Coronary artery (tissue), 2 donors: ENCODE results near the gene ZNF594.
"Not testable (repeated sequence)": the region's sequence is repeated elsewhere in the genome, so short reads cannot be mapped to it uniquely, and the experiment has no call there.

Experiments
- DNase-seq: peaks from one replicate; pipeline ENCODE4 v3.0.0-alpha.2; 2017; ENCODE audit warnings: low spot score
- H3K27ac ChIP-seq, 2 donors: fragments of 200-600 bp; sonication (generic); one replicate each; pipeline ENCODE4 v1.5.1; 2016 to 2019
- H3K4me3 ChIP-seq: fragments of 200-600 bp; sonication (generic); 2 replicates; pipeline ENCODE4 v1.5.1; 2016; ENCODE audit warnings: mild to moderate bottlenecking, moderate library complexity
- CTCF ChIP-seq: fragments of 200-600 bp; sonication (generic); IDR thresholded peaks from one replicate; pipeline ENCODE4 v1.5.1; 2019; ENCODE audit warnings: antibody characterized with exemption

Gene ZNF594

DNA sequence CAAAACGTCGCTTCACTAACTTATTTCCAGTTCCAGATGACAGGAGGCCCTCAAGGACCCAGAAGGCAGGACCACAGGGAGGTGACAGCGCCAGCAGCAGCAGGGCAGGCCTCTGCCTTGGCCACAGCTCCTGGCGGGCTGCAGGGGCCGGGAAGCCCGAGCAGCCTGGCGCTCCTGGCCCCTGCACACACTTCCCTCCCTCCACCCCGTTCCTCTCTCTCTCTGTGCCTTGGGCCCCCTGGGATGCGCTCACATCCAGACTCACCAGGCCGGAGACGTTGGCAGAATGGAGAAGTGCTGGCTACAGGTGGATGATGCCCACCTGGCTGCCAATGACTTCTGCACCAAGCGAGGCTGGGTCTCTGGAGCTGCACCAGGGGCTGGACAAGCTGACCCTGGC, 12.7 kb downstream of the ZNF594 start:
- no peak for TF ChIP-seq CTCF
- DNase-seq = no peak
- no peak overlapping the region for H3K4me3 ChIP-seq
- H3K27ac ChIP-seq = no peak overlapping the region

DNA sequence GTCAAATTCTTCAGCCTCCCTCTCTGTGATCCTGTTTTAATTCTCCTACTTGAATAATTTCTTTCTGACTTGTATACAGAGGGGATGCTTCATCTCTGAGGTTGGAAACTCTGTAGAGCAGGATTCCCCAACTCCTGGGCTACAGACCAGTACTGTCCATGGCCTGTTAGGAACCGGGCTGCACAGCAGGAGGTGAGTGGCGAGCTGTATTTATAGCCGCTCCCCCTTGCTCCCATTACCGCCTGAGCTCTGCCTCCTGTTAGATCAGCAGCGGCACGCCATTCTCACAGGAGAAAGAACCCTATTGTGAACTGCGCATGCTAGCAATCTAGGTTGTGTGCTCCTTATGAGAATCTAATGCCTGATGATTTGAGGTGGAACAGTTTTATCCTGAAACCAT, 16.6 kb downstream of the ZNF594 start:
- not testable (repeated sequence) for H3K27ac ChIP-seq, H3K4me3 ChIP-seq, DNase-seq

- not testable (repeated sequence) for DNase-seq, H3K4me3 ChIP-seq, H3K27ac ChIP-seq
Measured at GRCh38 chr17:5165791-5166564, 25.7 kb downstream of the ZNF594 start.

- Histone ChIP-seq H3K27ac (no peak overlapping the region), H3K4me3 (no peak overlapping the region)
- no peak for DNase-seq
- no peak for TF ChIP-seq CTCF
Measured at GRCh38 chr17:5164436-5164835, 27.2 kb downstream of the ZNF594 start.

GRCh38 chr17:5161793-5162192, 29.9 kb downstream of the ZNF594 start:
- not testable (repeated sequence) for DNase-seq, H3K27ac ChIP-seq

DNA sequence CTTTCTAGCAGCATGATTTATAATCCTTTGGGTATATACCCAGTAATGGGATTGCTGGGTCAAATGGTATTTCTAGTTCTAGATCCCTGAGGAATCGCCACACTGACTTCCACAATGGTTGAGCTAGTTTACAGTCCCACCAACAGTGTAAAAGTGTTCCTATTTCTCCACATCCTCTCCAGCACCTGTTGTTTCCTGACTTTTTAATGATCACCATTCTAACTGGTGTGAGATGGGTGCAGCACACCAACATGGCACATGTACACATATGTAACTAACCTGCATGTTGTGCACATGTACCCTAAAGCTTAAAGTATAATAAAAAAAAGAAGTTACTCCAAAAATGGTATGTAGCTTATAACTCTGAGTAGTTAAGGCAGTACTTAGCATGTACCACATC, 31.0 kb downstream of the ZNF594 start:
- not testable (repeated sequence) for H3K4me3 ChIP-seq, DNase-seq, H3K27ac ChIP-seq

More at GRCh38 chr17:5161793-5162192, 29.9 kb downstream of the ZNF594 start:
- H3K4me3 ChIP-seq = not testable (repeated sequence)

DNA sequence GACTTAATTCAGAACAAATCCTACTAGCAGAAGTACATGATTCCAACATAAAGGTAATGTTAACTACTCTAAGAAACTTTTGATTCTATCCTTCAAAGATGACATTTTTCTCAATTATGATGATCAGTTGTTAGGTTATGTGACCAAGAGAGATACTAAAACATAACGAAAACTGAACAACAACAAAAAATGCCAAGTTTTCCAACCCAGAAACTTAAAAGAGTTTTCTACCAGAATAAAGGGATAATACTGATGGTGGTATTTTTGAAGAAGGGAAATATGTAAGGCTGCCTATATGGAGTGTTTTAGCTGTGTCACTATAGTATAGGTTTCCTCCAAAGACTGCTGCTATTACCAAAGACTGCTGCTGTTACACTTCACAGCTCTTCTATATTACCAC, 45.5 kb downstream of the ZNF594 start:
- not testable (repeated sequence) for H3K27ac ChIP-seq, H3K4me3 ChIP-seq, DNase-seq

GRCh38 chr17:5142877-5143276, 48.8 kb downstream of the ZNF594 start:
- not testable (repeated sequence) for H3K27ac ChIP-seq, H3K4me3 ChIP-seq, DNase-seq

GRCh38 chr17:5139458-5139732, 52.3 kb downstream of the ZNF594 start:
- no peak for TF ChIP-seq CTCF
- DNase-seq = no peak
- Histone ChIP-seq H3K27ac (no peak overlapping the region), H3K4me3 (no peak overlapping the region)

- peak; percentile 64 for DNase-seq
- H3K4me3 ChIP-seq = no peak overlapping the region
- TF ChIP-seq CTCF = no peak
- no peak overlapping the region for H3K27ac ChIP-seq
Measured at GRCh38 chr17:5138616-5139457, 52.8 kb downstream of the ZNF594 start.

GRCh38 chr17:5138198-5138544, 53.5 kb downstream of the ZNF594 start:
- H3K4me3 ChIP-seq, H3K27ac ChIP-seq: not testable (repeated sequence)
- peak; percentile 54 for DNase-seq

GRCh38 chr17:5137511-5138197, 54.0 kb downstream of the ZNF594 start:
- H3K4me3 ChIP-seq, DNase-seq: not testable (repeated sequence)

GRCh38 chr17:5136580-5137412, 54.9 kb downstream of the ZNF594 start:
- H3K27ac ChIP-seq, DNase-seq, H3K4me3 ChIP-seq: not testable (repeated sequence)

More at GRCh38 chr17:5137511-5138197, 54.0 kb downstream of the ZNF594 start:
- H3K27ac ChIP-seq = not testable (repeated sequence)
